Stimulated activated CD4-positive, alpha-beta T cell treated with anti-CD3 and anti-CD28 coated beads, Interleukin-15, amount 100 ng/mL, for 48 hours (primary cell): ENCODE measurements around the gene CACNG7.

Experiments used
- DNase-seq, 2 donors: peaks; one replicate each; pipeline ENCODE4 v3.0.0-alpha.2; 2020; ENCODE audit warnings: low read depth in 2 of 2

The CACNG7 gene

DNA sequence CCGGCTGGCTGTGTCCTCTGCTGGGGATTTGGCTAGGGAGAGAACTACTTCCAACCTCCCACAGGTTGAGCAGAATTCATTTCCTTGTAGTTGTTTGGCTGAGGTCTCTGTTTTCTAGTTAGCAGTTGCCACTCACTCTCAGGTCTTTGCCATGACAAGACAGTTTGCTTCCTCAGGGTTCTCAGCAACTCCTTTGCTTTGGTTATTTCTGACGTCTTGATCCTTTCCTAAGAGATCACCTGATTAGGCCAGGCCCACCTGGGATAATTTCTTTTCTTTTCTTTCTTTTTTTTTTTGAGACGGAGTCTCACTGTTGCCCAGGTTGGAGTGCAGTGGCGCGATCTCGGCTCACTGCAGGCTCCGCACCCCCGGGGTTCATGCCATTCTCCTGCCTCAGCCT lies 44.3 kb downstream of the CACNG7 start:
- no peak for DNase-seq

DNA sequence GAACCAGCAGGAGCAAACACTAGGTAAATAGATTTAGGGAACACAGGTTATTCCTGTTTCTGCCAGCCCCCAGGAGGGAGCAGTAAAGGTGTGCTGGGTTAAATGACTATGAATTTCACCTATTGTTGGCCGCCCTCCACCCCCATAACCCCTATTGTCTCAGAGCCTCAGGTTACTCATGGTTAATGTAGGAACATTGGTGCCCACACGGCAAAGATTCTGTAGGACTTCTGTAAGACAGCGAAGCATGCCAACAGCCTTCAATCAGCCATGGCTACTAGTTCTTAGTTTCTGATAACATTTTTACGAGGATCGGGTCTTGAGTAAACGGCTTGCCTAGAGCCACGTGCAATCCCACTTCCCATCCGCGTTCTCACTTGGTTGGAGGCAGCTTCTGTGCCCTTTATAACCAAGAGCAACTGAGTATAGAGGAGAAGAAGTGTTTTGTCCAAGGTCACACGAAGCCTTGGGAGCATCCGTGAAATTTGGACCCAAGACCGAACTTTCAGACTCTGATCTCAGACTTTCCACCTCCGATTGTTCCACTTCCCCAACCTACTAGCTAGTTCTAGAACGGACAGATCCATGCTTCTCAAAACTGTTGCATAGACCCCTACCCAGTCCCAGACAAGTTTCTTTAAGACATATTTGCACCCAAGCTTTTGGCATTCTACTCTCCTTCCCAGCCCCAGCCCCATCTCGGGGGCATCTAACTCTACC lies 48.5 kb downstream of the CACNG7 start:
- no peak for DNase-seq

DNA sequence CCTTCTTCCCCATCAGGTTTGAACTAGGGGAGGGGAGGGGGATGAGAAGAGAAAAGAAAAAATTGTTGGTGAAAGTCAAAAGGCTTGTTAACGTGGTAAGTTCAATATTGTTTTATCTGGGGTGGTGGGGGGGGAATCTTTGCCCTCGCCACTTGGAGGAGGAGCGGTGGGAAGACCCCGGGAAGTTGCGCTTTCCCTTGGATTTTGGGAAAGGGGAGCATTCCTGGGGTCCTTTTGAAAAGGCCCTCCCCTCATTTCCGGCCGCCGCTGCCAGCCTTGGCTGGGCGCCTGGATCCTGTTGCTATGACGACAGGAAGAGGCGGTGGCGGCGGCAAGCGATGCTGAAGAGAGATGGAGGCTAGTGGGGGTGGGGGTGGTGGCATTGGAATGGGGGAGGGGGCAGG lies 49.1 kb downstream of the CACNG7 start:
- DNase-seq, result no peak

- DNase-seq, result no peak
These were observed 50.0 kb downstream of the CACNG7 start for GRCh38 chr19:53958823-53959757.

GRCh38 chr19:53960187-53960586 lies 51.1 kb downstream of the CACNG7 start:
- DNase-seq, result no peak

- no peak for DNase-seq
These were observed 51.8 kb downstream of the CACNG7 start for GRCh38 chr19:53960886-53961285.

GRCh38 chr19:53961523-53962356 lies 52.7 kb downstream of the CACNG7 start:
- no peak for DNase-seq

GRCh38 chr19:53962887-53963431 lies 53.9 kb downstream of the CACNG7 start, which contains the start of gene CACNG8:
Gene CACNG8, plus strand, starts transcription at chr19:53962937.
- DNase-seq, result no peak

DNA sequence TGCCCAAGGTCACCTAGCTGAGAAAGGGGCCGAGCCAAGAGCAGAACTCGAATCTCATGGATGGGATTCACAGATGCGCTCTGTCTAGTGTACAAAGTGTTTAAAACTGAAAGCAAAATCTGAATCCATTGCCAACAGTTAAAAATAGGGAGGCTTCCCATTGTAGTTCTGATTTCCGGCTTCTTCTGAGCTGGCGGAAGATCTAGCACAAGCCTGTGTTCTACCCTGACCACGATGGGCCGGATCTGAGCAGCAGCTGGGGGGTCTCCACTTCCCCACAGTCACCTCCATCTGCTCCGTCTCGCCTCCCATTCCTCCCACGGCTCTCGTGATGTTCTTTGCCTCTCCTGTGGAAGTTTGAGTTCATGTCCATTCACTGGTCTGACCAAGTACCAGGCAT lies 56.0 kb downstream of the CACNG7 start:
- DNase-seq, result no peak

DNA sequence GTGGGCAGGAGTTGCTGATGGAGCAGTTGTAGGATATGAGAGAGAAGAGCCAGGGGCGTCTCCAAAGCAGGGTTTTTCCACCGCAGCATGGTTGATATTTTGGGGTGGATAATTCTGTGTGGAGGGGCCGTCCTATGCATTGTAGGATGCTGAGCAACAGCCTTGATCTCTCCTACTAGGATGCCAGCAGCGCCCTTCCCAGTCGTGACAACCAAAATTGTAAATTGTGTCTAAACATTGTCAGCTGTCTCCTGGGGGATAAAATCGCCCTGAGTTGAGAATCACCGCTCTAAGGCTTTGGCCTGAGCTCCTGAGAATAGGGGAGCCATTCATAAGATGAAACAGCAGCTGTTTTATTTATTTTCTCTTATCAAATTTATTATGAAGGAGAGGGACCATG lies 57.9 kb downstream of the CACNG7 start:
- no peak for DNase-seq

DNA sequence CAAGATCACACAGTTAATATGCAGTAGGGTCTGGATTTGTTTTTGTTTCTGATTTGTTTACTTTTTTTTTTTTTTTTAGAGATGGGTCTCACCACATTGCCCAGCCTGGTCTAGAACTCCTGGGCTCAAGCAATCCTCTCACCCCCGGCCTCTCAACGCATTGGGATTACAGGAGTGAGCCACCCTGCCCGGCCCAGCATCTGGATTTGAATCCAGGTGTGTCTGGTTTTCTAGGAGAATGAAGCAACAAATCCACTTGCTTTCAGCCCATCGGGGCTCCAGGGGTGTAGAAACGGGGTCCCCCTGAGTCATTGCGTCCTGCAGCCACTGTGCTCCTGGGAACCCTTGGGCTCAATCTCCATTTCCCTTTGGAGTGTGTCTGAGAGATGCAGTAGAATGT lies 60.3 kb downstream of the CACNG7 start:
- no peak for DNase-seq

- DNase-seq, result no peak
These were observed 62.6 kb downstream of the CACNG7 start for GRCh38 chr19:53971673-53972072.

DNA sequence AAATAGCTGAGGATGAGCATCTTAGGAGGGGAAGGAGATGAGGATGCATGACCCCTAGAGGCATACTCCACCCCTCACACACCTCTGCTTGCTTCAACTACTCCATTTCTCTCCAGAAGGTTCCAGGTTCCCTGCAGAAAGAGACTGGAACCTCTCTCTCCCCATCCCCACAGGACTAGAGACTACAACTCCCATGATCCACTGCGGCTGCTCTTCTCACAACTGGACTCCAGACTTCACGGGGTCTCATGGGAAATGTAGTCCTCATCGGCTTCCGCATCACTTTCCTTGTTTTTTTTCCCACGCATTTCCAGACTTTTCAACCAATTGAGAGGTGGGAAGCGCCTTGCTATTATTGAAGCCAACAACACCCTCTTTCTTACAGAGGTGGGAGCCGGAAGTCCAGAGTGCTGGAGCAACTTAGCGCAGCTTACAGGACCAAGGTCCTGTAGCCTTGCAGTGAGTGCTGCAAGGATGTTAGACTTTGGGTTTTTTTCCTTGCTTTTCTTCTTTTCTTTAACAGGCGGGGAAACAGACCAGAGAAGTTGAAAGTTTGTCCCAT lies 68.4 kb downstream of the CACNG7 start:
- peak; percentile 27 to 53 for DNase-seq

- peak; percentile 22 to 30 for DNase-seq
These were observed 69.1 kb downstream of the CACNG7 start for GRCh38 chr19:53977991-53978731.

DNA sequence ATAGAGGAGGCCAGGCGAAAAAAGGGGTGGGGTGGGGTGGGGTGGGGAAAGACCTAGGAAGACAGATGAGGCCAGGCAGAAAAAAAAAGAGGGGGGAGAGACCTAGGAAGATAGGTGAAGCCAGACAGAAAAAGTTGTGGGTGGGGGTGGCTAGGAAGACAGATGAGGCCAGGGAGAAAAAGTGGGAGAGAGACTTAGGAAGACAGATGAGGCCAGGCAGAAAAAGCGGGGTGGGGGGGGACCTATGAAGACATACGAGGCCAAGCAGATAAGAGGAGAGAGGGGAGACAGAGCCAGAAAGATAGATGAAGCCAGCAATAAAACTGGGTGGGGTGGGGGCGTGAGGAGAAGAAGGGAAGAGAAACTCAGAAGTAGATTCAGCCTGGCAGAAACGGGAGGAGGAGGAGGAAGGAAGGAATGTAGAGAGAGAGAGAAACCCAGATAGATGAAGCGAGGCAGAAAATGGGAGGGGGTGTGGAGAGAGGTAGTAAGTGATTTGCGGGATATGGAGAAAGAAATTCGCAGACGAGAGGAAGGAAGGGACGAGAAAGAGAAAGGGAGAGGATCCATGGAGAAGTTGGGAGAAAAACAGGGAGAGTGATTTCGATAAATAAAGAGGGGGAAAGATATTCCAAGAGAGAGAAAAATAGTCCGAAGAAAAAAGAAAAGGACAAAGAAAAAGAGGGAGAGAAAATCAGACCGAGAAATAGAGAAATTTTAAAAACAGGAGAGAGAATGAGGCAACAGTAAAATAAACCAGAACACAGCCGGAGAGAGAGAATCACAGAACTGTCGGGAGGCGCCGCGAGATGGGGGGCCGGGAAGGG lies 70.1 kb downstream of the CACNG7 start:
- no peak for DNase-seq

DNA sequence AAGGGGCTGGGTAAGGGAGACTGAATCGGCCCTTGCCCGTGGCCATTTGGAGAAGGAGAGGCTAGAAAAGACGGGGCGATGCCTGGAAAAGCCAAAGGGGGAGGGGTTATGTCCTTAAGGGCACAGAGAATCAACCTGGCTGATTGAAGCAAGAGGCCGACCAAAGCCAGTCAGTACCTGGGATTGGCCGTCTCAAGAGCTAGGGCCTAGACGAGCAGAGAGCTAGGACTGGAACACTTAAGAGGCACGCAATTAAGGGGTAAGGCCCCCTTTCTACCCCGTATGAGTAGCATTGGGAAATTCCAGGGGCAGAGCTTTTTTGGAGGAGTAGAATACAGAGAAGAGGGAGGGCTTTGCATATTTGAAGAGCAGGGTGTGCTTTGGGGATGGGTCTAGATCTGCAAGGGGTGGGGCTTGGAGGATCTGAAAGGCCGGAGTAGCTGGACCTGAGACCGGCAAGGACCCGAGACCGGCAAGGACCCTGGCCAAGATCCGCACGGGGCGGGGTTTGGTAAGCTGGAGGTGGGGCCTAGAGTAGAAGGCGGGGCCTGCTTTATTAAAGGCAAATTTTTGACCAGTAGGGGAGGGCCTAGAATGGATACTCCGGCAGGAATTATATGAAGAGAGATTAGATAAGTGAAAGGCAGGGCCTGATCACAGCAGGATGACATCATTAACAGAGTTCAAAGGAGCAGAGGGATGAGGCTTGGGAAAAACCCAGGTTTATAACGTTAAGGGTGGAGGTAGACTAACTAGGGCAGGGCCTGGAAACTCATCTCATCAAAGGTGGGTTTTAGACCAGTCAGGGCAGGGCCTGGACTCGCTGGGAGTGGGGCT lies 71.7 kb downstream of the CACNG7 start:
- DNase-seq, result no peak

- no peak for DNase-seq
These were observed 72.4 kb downstream of the CACNG7 start for GRCh38 chr19:53981376-53981951.

DNA sequence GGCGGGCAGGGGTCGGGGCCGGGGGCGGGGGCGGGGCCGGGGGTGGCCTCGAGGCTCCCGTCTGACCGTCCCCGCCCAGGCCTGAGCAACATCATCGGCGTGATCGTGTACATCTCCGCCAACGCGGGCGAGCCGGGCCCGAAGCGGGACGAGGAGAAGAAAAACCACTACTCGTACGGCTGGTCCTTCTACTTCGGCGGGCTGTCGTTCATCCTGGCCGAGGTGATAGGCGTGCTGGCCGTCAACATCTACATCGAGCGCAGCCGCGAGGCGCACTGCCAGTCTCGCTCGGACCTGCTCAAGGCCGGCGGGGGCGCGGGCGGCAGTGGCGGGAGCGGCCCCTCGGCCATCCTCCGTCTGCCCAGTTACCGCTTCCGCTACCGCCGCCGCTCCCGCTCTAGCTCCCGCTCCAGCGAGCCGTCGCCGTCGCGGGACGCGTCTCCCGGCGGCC lies 72.9 kb downstream of the CACNG7 start:
- no peak for DNase-seq
